HG02623 (cell line): ENCODE measurements around the gene ALDH1L1.

ENCODE experiments used
- ATAC-seq: cut with Tn5 transposase; IDR thresholded peaks from one replicate; pipeline ENCODE4 v1.9.1; 2021; ENCODE audit warnings: moderate library complexity; ENCODE audit not compliant: unreplicated experiment

Gene ALDH1L1

GRCh38 chr3:126058666-126059065 is 121.7 kb downstream of the ALDH1L1 start:
- no peak for ATAC-seq

GRCh38 chr3:126057936-126058335 is 122.5 kb downstream of the ALDH1L1 start:
- no peak for ATAC-seq

GRCh38 chr3:126057501-126057819 is 122.9 kb downstream of the ALDH1L1 start:
- no peak for ATAC-seq

GRCh38 chr3:126056681-126057500 is 123.5 kb downstream of the ALDH1L1 start:
- ATAC-seq, result no peak

- ATAC-seq, result no peak
Measured at GRCh38 chr3:126056088-126056487, 124.3 kb downstream of the ALDH1L1 start.

GRCh38 chr3:126054870-126055269 is 125.5 kb downstream of the ALDH1L1 start:
- ATAC-seq, result no peak

GRCh38 chr3:126053949-126054569 is 126.3 kb downstream of the ALDH1L1 start:
- no peak for ATAC-seq
